Osteocyte (in vitro differentiated cells): ENCODE results near the gene TPST2. TPM values are rescaled to one million over a fixed set of nuclear protein-coding genes. Genes with fewer than 3 reads are reported as not detected.
A peak's percentile ranks its signal among the peaks of the same experiment; 100 is the strongest.

Experiments
- DNase-seq: peaks from one replicate; pipeline ENCODE4 v3.0.0; 2021; ENCODE audit warnings: mixed read lengths; ENCODE audit not compliant: unreplicated experiment; ENCODE audit errors: extremely low spot score
- H3K27ac Mint-ChIP-seq: one replicate; pipeline ENCODE4 v1.8.0; 2021; ENCODE audit warnings: mild to moderate bottlenecking, mixed read lengths; ENCODE audit not compliant: unreplicated experiment
- H3K27me3 Mint-ChIP-seq: one replicate; pipeline ENCODE4 v1.8.0; 2021; ENCODE audit warnings: mixed read lengths; ENCODE audit not compliant: unreplicated experiment
- H3K36me3 Mint-ChIP-seq: one replicate; pipeline ENCODE4 v1.8.0; 2021; ENCODE audit warnings: mixed read lengths; ENCODE audit not compliant: unreplicated experiment
- H3K4me1 Mint-ChIP-seq: one replicate; pipeline ENCODE4 v1.8.0; 2021; ENCODE audit warnings: mixed read lengths; ENCODE audit not compliant: unreplicated experiment
- H3K4me3 Mint-ChIP-seq: one replicate; pipeline ENCODE4 v1.8.0; 2021; ENCODE audit warnings: mild to moderate bottlenecking, moderate library complexity, mixed read lengths; ENCODE audit not compliant: unreplicated experiment
- H3K9me3 Mint-ChIP-seq: one replicate; pipeline ENCODE4 v1.8.0; 2021; ENCODE audit warnings: mixed read lengths; ENCODE audit not compliant: unreplicated experiment
- CTCF ChIP-seq: fragments of 200-600 bp; sonication (generic); IDR thresholded peaks from 2 replicates; pipeline ENCODE4 v1.5.0; 2021; ENCODE audit warnings: antibody characterized with exemption, mild to moderate bottlenecking, moderate library complexity
- total RNA-seq: library from RNA; stranded (reverse); gene quantifications from 2 replicates; pipeline ENCODE4 v1.2.1, GENCODE V29; 2021

TPST2 gene
- total RNA-seq, 1 donor from 2014 or later, result 16.3 TPM

DNA sequence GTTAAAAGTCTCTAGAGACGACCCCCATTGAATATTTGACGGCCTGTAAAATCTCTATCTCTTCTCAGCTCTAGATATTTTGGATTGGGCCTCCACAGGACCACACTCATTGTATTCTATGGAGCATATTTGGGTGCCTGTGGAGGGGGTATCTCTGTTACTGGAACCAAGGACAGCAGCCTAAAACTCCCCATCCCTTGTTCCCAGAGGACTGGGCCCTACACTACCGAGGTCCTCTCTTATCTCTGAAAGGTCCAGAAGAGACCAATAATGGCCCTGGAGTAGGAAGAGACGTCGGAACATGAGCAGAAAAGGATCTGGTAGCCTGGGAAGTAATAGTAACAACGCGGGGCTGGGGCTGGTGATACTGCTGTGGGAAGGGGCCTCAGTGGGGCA lies 106.9 kb downstream of the TPST2 start:
- Mint-ChIP-seq H3K27me3 (no peaks in the 10 kb centered on the region), H3K9me3 (no peaks in the 10 kb centered on the region), H3K4me1 (peaks cover 49% of the 10 kb centered on the region), H3K27ac (peak overlapping the region; percentile 96), H3K4me3 (peak overlapping the region; percentile 82), H3K36me3 (peaks cover 5% of the 10 kb centered on the region)
- DNase-seq, result no peak
- no peak for TF ChIP-seq CTCF

DNA sequence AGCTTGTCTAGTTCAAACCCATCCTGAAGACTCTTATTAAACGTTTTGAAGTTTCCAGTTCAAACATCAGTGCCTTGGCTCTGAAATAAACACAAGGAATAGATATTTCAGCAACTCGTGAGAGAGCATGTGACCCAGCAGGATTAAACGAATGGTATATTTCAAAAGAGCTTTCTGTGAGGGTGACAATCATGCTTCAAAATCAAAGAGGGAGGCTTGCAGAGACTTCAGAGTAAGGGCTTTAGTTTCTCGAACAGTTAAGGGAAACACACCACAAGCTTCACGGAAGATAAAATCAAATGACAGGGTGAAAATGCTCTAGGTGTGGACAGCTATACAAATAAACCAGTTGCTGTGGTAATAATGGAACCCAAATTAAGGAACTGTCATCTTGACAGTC lies 107.8 kb downstream of the TPST2 start:
- no peak for TF ChIP-seq CTCF
- DNase-seq, result no peak
- Mint-ChIP-seq H3K27me3 (no peaks in the 10 kb centered on the region), H3K27ac (peak overlapping the region; percentile 96), H3K36me3 (peaks cover 10% of the 10 kb centered on the region), H3K4me3 (peak overlapping the region; percentile 82), H3K9me3 (no peaks in the 10 kb centered on the region), H3K4me1 (peaks cover 58% of the 10 kb centered on the region)

- DNase-seq, result no peak
- H3K36me3 Mint-ChIP-seq, result peaks cover 13% of the 10 kb centered on the region
- no peak for TF ChIP-seq CTCF
- H3K4me3 Mint-ChIP-seq, result no peak overlapping the region
- H3K27ac Mint-ChIP-seq, result no peak overlapping the region
- no peaks in the 10 kb centered on the region for H3K27me3 Mint-ChIP-seq
- H3K9me3 Mint-ChIP-seq, result no peaks in the 10 kb centered on the region
- H3K4me1 Mint-ChIP-seq, result peaks cover 63% of the 10 kb centered on the region
These were observed 108.2 kb downstream of the TPST2 start for GRCh38 chr22:26481694-26482093.

GRCh38 chr22:26481112-26481693 lies 108.7 kb downstream of the TPST2 start:
- peaks cover 67% of the 10 kb centered on the region for H3K4me1 Mint-ChIP-seq
- H3K27me3 Mint-ChIP-seq, result no peaks in the 10 kb centered on the region
- no peak for DNase-seq
- peaks cover 18% of the 10 kb centered on the region for H3K36me3 Mint-ChIP-seq
- no peak overlapping the region for H3K27ac Mint-ChIP-seq
- H3K4me3 Mint-ChIP-seq, result no peak overlapping the region
- no peak for TF ChIP-seq CTCF
- no peaks in the 10 kb centered on the region for H3K9me3 Mint-ChIP-seq

GRCh38 chr22:26480611-26480932 lies 109.4 kb downstream of the TPST2 start:
- no peak for TF ChIP-seq CTCF
- Mint-ChIP-seq H3K27ac (no peak overlapping the region), H3K9me3 (no peaks in the 10 kb centered on the region), H3K4me3 (no peak overlapping the region), H3K27me3 (no peaks in the 10 kb centered on the region), H3K4me1 (peaks cover 67% of the 10 kb centered on the region), H3K36me3 (peaks cover 18% of the 10 kb centered on the region)
- no peak for DNase-seq
